HUES48 (cell line): ENCODE measurements around the gene SLC5A3.
A peak's percentile ranks its signal among the peaks of the same experiment; 100 is the strongest.

Experiments used
- H3K27ac ChIP-seq: one replicate; pipeline ENCODE4 v1.7.0; 2013; ENCODE audit warnings: low read depth, low read length, inconsistent platforms
- H3K27me3 ChIP-seq: 2 replicates; pipeline ENCODE4 v1.6.1; 2013; ENCODE audit warnings: mild to moderate bottlenecking, low read length; ENCODE audit not compliant: control insufficient read depth, insufficient read depth
- H3K36me3 ChIP-seq: 2 replicates; pipeline ENCODE4 v1.6.1; 2013; ENCODE audit warnings: low read length; ENCODE audit not compliant: control insufficient read depth, insufficient read depth
- H3K4me1 ChIP-seq: 2 replicates; pipeline ENCODE4 v1.6.1; 2013; ENCODE audit warnings: mild to moderate bottlenecking, low read length; ENCODE audit not compliant: control insufficient read depth, insufficient read depth
- H3K4me3 ChIP-seq: 2 replicates; pipeline ENCODE4 v1.5.1; 2013; ENCODE audit warnings: mild to moderate bottlenecking, low read depth, low read length
- H3K9ac ChIP-seq: 2 replicates; pipeline ENCODE4 v1.6.1; 2013; ENCODE audit warnings: mild to moderate bottlenecking, low read depth, low read length, moderate library complexity
- H3K9me3 ChIP-seq: 2 replicates; pipeline ENCODE4 v1.6.1; 2013; ENCODE audit warnings: low read length; ENCODE audit not compliant: control insufficient read depth, insufficient read depth

SLC5A3 gene

DNA sequence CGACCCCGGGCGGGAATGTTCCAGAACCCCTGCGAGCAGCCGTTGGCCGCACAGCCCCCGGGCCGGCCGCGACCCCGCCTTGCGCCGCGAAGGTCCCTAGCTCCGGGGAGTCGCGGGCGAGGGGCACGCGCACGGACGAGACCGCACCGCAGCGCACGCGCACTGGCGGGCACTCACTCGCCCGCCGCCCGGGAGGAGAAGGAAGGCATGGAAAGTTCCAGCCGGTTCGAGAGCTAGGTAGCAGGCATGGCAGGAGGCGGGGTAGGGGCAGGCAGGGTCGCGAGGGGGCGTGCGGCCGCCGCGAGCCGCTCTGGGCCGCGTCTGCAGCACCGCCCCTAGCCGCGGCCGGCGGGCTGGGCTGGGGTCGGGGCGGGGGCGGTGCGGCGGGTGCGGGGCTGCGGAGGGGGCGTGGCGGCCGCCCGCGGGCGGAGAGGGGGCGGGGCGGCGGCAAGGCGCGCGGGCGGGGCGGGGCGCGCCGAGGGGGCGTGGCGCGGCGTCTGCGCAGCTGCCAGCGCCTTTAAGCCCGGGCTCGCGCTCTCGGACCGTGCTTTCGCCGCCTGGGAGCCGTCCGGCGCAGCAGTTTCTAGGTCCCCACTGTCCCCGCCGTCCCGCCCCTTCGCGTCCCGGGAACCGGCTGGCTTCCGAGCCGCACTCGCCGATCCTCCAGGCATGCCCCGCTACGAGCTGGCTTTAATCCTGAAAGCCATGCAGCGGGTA, at the start of gene SLC5A3, which contains the start of gene MRPS6:
Gene SLC5A3, plus strand, starts transcription at position 547 of the 717 bp plus-strand sequence. CDS start 21,621 bp downstream, outside the sequence.
Gene MRPS6, plus strand, starts transcription at position 547 of the 717 bp plus-strand sequence. Its CDS starts 123 bp downstream, at position 670.
- Histone ChIP-seq H3K4me1 (peaks cover 27% of the 10 kb centered on the region), H3K36me3 (peaks cover 14% of the 10 kb centered on the region), H3K9ac (peak within 1 kb of the TSS; percentile 73), H3K9me3 (no peaks in the 10 kb centered on the region), H3K27ac (peak within 1 kb of the TSS; percentile 87), H3K4me3 (peak within 1 kb of the TSS; percentile 90), H3K27me3 (peaks cover 16% of the 10 kb centered on the region)

DNA sequence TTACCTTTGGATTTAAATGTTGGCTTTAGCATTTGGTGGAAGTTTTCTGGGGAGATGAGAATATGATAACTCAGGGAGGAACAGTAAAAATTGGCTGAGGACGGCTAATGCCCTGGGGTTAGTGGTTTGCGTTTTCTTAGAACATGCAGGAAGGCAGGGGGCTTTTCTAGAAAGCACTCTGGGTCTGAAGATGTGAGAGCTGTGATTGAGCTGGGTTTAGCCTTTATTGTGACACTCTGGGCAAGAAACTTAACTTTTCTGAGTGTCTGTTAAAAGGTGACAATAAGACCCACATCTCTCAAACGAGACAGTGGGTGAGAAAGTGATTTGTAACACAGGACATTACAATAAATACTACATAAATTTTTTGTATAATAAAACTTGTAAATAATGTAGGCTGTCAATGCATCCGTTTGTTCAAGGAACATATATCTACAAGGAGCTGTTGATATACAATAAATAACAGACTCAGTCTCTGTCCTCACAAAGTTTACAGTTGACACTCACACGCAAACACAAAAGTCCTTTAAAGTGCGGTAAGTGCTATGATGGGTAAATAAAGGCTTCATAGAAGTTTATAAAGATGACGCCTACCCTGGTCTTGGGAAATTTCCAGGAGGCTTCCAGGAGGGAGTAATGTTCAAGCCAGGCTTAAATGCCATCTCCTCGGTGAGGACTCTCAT, 49.5 kb upstream of the SLC5A3 start:
- Histone ChIP-seq H3K4me3 (no peak overlapping the region), H3K9ac (no peak overlapping the region), H3K9me3 (no peaks in the 10 kb centered on the region), H3K36me3 (no peaks in the 10 kb centered on the region), H3K27me3 (no peaks in the 10 kb centered on the region), H3K4me1 (peaks cover 17% of the 10 kb centered on the region), H3K27ac (no peak overlapping the region)

DNA sequence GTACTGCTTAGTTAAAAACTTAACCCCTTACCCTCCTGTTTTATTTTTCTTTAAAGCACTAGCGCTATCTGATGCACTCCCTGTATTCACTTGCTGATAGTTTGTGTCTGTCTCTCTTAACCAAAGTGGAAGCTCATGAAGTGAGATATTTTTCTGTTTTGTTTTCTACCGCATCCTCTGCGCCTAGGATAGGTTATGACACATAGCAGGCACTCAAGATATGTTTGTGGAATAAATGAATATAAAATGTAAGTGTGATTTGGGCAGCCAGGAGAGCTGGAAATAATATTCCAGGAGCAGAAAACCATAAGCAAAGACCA, 49.0 kb upstream of the SLC5A3 start:
- no peak overlapping the region for H3K27ac ChIP-seq

DNA sequence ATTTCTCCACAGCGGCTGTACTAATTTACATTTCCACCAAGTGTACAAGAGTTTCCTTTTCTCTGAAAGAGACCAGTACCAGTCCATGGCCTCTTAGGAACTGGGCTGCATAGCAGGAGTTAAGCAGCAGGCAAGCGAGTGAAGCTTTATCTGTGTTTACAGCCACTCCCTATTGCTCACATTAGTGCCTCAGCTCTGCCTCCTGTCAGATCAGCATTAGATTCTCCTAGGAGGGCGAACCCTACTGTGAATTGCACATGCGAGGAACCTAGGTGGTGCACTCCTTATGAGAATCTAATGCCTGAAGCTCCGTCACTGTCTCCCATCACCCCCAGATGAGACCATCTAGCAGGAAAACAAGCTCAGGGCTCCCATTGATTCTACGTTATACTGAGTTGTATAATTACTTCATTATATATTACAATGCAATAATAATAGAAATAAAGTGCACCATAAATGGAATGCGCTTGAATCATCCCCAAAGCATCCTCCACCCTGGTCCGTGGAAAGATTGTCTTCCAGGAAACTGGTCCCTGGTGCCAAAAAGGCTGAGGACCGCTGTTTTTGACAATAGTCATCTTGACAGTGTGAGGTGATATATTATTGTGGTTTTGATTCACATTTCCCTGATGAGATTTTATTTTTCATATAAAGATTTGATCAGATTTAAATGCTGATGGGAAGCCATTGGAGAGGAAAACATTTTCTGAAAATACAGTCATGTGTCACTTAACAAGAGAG, 45.5 kb upstream of the SLC5A3 start:
- Histone ChIP-seq H3K36me3 (no peaks in the 10 kb centered on the region), H3K27me3 (no peaks in the 10 kb centered on the region), H3K9me3 (no peaks in the 10 kb centered on the region), H3K4me3 (no peak overlapping the region), H3K27ac (no peak overlapping the region), H3K4me1 (peaks cover 5% of the 10 kb centered on the region), H3K9ac (no peak overlapping the region)

More for the DNA sequence above, 49.0 kb upstream of the SLC5A3 start:
- H3K36me3 ChIP-seq = no peaks in the 10 kb centered on the region
- H3K9ac ChIP-seq = no peak overlapping the region
- H3K27me3 ChIP-seq = no peaks in the 10 kb centered on the region
- H3K4me3 ChIP-seq = no peak overlapping the region
- H3K9me3 ChIP-seq = no peaks in the 10 kb centered on the region
- peaks cover 17% of the 10 kb centered on the region for H3K4me1 ChIP-seq

DNA sequence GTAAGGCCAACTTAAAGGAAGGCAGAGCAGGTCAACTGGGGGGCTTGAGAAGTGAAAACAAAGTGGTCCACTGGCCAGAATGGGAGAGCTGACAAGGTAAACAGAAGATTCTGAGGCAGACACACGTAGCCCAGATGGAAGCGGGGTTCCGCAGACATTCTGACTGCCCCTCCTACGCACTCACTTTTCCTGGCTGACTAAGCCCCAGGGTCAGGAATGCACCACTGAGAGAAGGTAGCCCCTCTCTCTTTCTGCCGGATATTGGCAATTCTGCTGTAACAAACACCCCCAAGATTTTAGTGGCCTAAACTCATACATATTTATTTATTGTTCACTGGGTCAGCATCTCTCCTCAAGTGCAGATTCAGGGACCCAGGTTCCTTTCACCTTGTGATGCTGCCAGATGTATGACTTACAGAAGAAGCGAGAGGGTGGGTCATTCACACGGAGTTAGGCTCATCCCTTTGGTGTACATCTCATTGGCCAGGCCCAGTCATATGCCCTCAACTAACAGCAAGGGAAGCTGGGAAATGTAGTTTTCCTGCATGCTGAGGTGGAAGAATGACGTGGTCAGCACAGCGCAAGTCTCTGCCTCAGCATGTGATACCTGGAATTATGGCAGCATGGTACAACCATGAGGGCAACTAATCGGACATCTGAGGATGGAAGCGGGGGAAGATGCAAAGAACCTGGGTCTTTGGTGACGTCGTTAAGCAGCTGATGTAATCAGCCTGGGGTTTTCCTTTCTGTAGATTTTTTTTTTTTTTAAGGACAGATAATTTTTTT, 43.4 kb upstream of the SLC5A3 start:
- no peaks in the 10 kb centered on the region for H3K27me3 ChIP-seq
- no peak overlapping the region for H3K27ac ChIP-seq
- H3K9ac ChIP-seq = no peak overlapping the region
- H3K4me3 ChIP-seq = 0 out of 2 replicates have a peak overlapping the region, but pooled peaks have one; percentile 16
- H3K9me3 ChIP-seq = no peaks in the 10 kb centered on the region
- no peaks in the 10 kb centered on the region for H3K36me3 ChIP-seq
- H3K4me1 ChIP-seq = no peaks in the 10 kb centered on the region

DNA sequence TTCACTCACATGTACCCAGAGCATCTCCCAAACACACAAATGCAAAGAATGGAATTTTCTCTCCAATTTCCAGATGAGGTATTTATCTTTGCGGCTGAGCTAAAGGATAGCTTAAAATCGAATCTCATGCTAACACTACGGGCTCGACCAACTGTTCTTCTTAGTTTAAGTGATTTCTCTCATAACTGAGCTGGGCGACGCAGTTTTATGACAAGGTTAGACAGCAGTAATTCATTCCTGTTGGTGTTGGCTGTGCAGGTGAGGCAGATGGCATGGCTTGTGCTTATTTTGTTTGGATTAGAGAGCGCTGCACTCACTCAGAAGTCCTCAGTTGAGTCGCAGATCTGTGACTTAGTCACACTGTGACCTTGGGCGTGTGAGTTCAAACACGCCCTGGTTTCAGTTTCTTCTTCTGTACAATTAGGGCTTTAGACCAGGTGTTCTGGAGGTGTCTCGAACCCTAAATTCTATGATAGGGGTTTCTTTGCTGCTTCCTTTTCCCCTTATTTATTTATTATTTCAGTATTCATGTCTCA, 41.5 kb upstream of the SLC5A3 start:
- Histone ChIP-seq H3K4me3 (no peak overlapping the region), H3K27ac (no peak overlapping the region), H3K9ac (no peak overlapping the region), H3K27me3 (no peaks in the 10 kb centered on the region), H3K4me1 (peaks cover 8% of the 10 kb centered on the region; the same call in 1 of the 2 replicates), H3K9me3 (no peaks in the 10 kb centered on the region), H3K36me3 (no peaks in the 10 kb centered on the region)

DNA sequence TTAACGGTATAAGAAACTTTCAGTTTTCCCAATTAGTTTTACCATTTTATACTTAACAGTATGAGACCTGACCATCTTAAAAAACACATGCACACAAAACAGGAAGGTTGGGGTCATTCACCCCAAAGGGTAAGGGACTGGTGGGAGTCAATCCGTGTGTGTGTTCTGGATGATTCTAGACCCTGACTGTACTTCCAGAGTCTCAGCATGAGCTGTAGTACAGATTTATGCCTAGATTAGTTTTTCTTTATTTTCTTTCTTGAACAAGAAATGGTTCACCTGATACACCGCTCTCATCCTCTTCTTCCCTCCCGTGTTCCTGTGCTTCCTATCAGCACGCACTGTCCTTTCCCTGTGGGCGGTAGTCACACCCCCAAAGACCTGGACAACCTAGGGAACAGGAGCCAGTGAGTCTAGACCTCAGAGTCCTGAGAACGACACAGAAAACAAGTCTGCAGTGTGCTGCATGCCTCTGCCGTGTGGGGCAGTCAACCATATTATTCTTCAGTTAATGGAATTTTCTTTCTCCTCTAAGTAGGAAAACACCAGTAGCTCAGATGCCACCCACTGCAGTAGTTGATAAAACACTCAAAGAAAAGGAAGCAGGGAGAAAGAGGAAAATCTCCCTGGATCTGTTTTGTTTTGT, 38.9 kb upstream of the SLC5A3 start:
- Histone ChIP-seq H3K36me3 (no peaks in the 10 kb centered on the region), H3K4me3 (no peak overlapping the region), H3K4me1 (peaks cover 8% of the 10 kb centered on the region; the same call in 1 of the 2 replicates), H3K9me3 (no peaks in the 10 kb centered on the region), H3K9ac (no peak overlapping the region), H3K27ac (no peak overlapping the region), H3K27me3 (no peaks in the 10 kb centered on the region)

DNA sequence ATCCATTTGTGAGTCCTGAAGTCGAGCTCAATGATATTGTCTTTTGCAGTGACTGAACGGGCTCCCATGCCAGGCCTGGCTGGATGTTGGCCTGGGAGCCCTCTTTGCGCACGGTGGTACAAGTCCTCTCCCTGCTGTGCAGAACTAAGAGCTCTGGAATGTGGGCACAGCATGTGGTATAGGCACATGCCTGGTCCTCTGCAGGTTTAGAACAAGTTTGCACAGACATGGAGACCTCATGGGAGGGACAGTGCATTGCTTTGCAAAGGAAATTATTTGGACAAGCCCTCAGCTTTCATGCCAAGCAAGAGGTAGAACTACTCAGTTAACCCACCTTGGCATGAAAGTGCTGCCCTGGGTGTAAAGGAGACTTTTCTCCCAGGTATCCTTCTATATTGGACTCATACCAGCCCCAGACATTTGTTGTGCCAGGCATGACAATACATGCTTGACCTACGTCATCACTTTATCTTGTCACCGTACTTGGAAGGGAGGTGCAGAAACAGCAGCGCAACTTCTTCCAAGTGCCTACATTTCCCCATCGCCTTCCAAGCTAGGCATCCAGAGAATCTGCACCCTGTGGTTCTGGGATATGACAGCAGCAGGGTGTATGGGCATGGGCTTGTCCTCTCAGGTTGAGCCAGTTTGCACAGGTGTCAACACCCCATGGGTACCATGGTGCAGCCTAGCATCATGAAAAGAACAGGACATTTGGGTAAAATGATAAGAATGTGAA, 37.6 kb upstream of the SLC5A3 start:
- H3K9ac ChIP-seq = no peak overlapping the region
- H3K27me3 ChIP-seq = no peaks in the 10 kb centered on the region
- H3K4me1 ChIP-seq = peaks cover 8% of the 10 kb centered on the region; the same call in 1 of the 2 replicates
- no peaks in the 10 kb centered on the region for H3K36me3 ChIP-seq
- H3K27ac ChIP-seq = no peak overlapping the region
- H3K4me3 ChIP-seq = no peak overlapping the region
- no peaks in the 10 kb centered on the region for H3K9me3 ChIP-seq

DNA sequence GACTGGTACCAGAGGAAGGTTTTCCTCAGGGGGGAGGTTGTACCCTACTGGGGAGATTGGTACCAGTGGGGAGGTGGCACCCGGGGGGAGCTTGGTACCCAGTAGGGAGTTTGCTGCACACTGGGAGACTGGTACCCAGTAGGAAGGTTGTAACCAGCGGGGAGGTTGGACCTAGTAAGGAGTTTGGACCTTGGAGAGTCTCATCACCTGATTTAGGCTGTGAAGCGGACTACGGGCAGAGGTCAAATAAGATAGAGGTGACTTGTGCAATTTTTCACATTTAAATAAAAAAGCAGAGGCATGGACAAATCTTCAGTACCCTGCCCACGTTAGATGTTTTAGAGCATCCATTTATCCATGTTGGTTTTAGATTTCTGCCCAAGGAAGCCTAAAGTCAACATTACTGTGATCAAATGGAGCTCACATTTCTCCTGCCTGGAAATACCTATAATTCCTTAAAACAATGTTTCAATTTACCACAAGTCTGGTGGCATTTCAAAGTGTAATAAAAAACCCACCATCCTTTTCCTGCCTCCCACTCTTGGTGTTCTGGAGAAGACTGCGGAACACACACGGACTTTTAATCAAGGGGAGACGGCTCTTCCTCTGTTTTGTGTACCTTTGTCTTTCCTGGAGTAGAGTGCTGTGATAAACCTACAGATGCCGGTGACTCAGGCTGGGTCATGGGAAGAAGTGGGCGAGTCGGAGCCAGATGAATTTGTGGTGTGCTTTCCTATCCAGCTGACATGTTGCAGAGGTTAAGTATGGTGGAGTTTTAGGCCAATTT, 36.2 kb upstream of the SLC5A3 start:
- H3K27me3 ChIP-seq = no peaks in the 10 kb centered on the region
- peaks cover 8% of the 10 kb centered on the region; the same call in 1 of the 2 replicates for H3K4me1 ChIP-seq
- H3K9me3 ChIP-seq = no peaks in the 10 kb centered on the region
- no peak overlapping the region for H3K9ac ChIP-seq
- H3K4me3 ChIP-seq = no peak overlapping the region
- H3K36me3 ChIP-seq = no peaks in the 10 kb centered on the region
- no peak overlapping the region for H3K27ac ChIP-seq
